GM23338 (cell line): ENCODE results near the gene C1orf210. TPM values are rescaled to one million over a fixed set of nuclear protein-coding genes. Genes with fewer than 3 reads are reported as not detected.

Source experiments
- ATAC-seq: fragments of 200-7000 bp; cut with Tn5 transposase; 3 replicates; pipeline ENCODE4 v1.9.1; 2020
- DNase-seq: peaks from one replicate; pipeline ENCODE4 v3.0.0-alpha.2; 2015; ENCODE audit warnings: low spot score
- H2AFZ ChIP-seq: fragments of 200-600 bp; sonication (generic); 2 replicates; pipeline ENCODE4 v1.8.0; 2016; ENCODE audit warnings: antibody characterized with exemption, mild to moderate bottlenecking, moderate library complexity
- H3F3A ChIP-seq: fragments of 200-600 bp; sonication (generic); replicated peaks from 2 replicates; pipeline ENCODE4 v1.8.0; 2017; ENCODE audit warnings: antibody characterized with exemption, mixed run types, low read depth
- H3K27ac ChIP-seq: fragments of 200-600 bp; sonication (generic); 2 replicates; pipeline ENCODE4 v1.6.1; 2016; ENCODE audit warnings: low read depth
- H3K27me3 ChIP-seq: fragments of 200-600 bp; sonication (generic); 2 replicates; pipeline ENCODE4 v1.8.0; 2016; ENCODE audit warnings: mild to moderate bottlenecking, mixed run types, moderate library complexity; ENCODE audit not compliant: insufficient read depth
- H3K36me3 ChIP-seq: fragments of 200-600 bp; sonication (generic); 2 replicates; pipeline ENCODE4 v1.8.0; 2016; ENCODE audit warnings: mild to moderate bottlenecking; ENCODE audit not compliant: insufficient read depth
- H3K4me1 ChIP-seq: fragments of 200-600 bp; sonication (generic); 2 replicates; pipeline ENCODE4 v1.8.0; 2016; ENCODE audit warnings: mild to moderate bottlenecking, moderate library complexity; ENCODE audit not compliant: insufficient read depth
- H3K4me2 ChIP-seq: fragments of 200-600 bp; sonication (generic); 2 replicates; pipeline ENCODE4 v1.7.1; 2017; ENCODE audit warnings: mixed run types
- H3K4me3 ChIP-seq: fragments of 200-600 bp; sonication (generic); 2 replicates; pipeline ENCODE4 v1.6.1; 2016; ENCODE audit warnings: mixed run types
- H3K79me2 ChIP-seq: fragments of 200-600 bp; sonication (generic); replicated peaks from 2 replicates; pipeline ENCODE4 v1.8.0; 2017; ENCODE audit warnings: mild to moderate bottlenecking; ENCODE audit not compliant: insufficient read depth
- H3K9me2 ChIP-seq: fragments of 200-600 bp; sonication (generic); 2 replicates; pipeline ENCODE4 v1.8.0; 2017; ENCODE audit not compliant: insufficient read depth
- H4K20me1 ChIP-seq: fragments of 200-600 bp; sonication (generic); replicated peaks from 2 replicates; pipeline ENCODE4 v1.8.0; 2017; ENCODE audit warnings: mild to moderate bottlenecking; ENCODE audit not compliant: insufficient read depth
- H3K27ac Mint-ChIP-seq: 2 replicates; pipeline ENCODE4 v1.8.0; 2020; ENCODE audit warnings: inconsistent platforms, mild to moderate bottlenecking, moderate library complexity, mixed read lengths
- H3K27me3 Mint-ChIP-seq: 3 replicates; pipeline ENCODE4 v1.8.0; 2022; ENCODE audit warnings: low read depth, mild to moderate bottlenecking, moderate library complexity, mixed read lengths, inconsistent platforms; ENCODE audit not compliant: insufficient read depth, poor library complexity
- H3K36me3 Mint-ChIP-seq: 3 replicates; pipeline ENCODE4 v1.8.0; 2021; ENCODE audit warnings: low read depth, mild to moderate bottlenecking, inconsistent platforms, moderate library complexity, mixed read lengths
- H3K4me1 Mint-ChIP-seq: 3 replicates; pipeline ENCODE4 v1.8.0; 2020; ENCODE audit warnings: mild to moderate bottlenecking, inconsistent platforms, mixed read lengths
- H3K4me3 Mint-ChIP-seq: 3 replicates; pipeline ENCODE4 v1.8.0; 2021; ENCODE audit warnings: moderate library complexity, mild to moderate bottlenecking, inconsistent platforms, mixed read lengths
- H3K9me3 Mint-ChIP-seq: 3 replicates; pipeline ENCODE4 v1.8.0; 2020; ENCODE audit warnings: moderate library complexity, mild to moderate bottlenecking, inconsistent platforms, mixed read lengths
- CREB1 ChIP-seq: fragments of 250-450 bp; sonication (Bioruptor Pico); IDR thresholded peaks from 2 replicates; pipeline ENCODE4 v1.5.0; 2020; ENCODE audit warnings: low read depth, mild to moderate bottlenecking, moderate library complexity
- EZH2phosphoT487 ChIP-seq: fragments of 200-600 bp; sonication (generic); IDR thresholded peaks from one replicate; pipeline ENCODE4 v1.8.1; 2018; ENCODE audit warnings: antibody characterized with exemption; ENCODE audit not compliant: unreplicated experiment
- JUNB ChIP-seq: IDR thresholded peaks from one replicate; pipeline ENCODE4 v1.6.1; 2016; ENCODE audit warnings: antibody characterized with exemption; ENCODE audit not compliant: unreplicated experiment
- NANOG ChIP-seq: IDR thresholded peaks from 2 replicates; pipeline ENCODE4 v1.6.1; 2016; ENCODE audit warnings: antibody characterized with exemption, borderline replicate concordance
- POLR2AphosphoS5 ChIP-seq: IDR thresholded peaks from 2 replicates; pipeline ENCODE4 v1.6.1; 2016; ENCODE audit warnings: antibody characterized with exemption, low read depth
- REST ChIP-seq: IDR thresholded peaks from one replicate; pipeline ENCODE4 v1.6.1; 2018; ENCODE audit warnings: antibody characterized with exemption; ENCODE audit not compliant: unreplicated experiment
- STAT1 ChIP-seq: IDR thresholded peaks from one replicate; pipeline ENCODE4 v1.6.1; 2016; ENCODE audit warnings: antibody characterized with exemption; ENCODE audit not compliant: unreplicated experiment
- ZNF114 ChIP-seq: fragments of 250-450 bp; sonication (Bioruptor Pico); IDR thresholded peaks from 2 replicates; pipeline ENCODE4 v1.5.0; 2020; ENCODE audit warnings: mild to moderate bottlenecking, moderate library complexity
- polyA plus RNA-seq: library from polyadenylated mRNA; unstranded; fragments of >200 nt; fragmentation: Nextera tagmentation; extraction: Ambion mirVana; gene quantifications from 2 replicates; pipeline ENCODE4 v1.2.1, GENCODE V29; 2016
- total RNA-seq: library from RNA; depleted of rRNA; stranded (reverse); fragments of >200 nt; shearing (Covaris generic); gene quantifications from 2 replicates; pipeline ENCODE4 v1.2.3, GENCODE V29; 2014
- TF ChIP-seq, protein P1 (sequence below): IDR thresholded peaks from 2 replicates; pipeline ENCODE4 v1.6.1; 2016; ENCODE audit warnings: antibody characterized with exemption

Gene C1orf210
- total and polyA plus RNA-seq, 2 experiments from 2014 or later, result 10.3 to 17.1 TPM

DNA sequence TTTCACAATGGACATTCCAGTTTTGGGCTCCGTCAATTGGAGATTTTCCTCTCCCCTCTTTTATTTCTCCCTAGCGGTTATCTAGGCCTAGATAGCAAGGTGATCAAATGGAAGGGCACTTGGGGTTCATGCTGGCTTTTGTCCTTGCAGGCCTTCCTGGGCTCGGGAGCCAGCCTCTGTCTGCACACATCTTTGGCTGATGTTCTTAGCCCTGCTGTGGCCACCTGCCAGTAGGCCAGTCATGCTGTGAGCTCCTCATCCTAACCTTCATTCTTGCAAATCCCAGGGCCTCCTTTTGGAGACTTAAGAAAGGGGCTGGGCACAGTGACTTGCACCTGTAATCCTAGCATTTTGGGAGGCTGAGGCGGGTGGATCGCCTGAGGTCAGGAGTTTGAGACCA is 28.9 kb upstream of the C1orf210 start (continued):
- no peak for TF ChIP-seq REST

- Histone ChIP-seq H3K9me2 (no peaks in the 10 kb centered on the region), H3K4me1 (no peaks in the 10 kb centered on the region), H3K4me3 (no peak overlapping the region), H2AFZ (no peak overlapping the region), H3K36me3 (no peaks in the 10 kb centered on the region), H3F3A (no peaks in the 10 kb centered on the region), H3K27me3 (no peaks in the 10 kb centered on the region), H3K27ac (no peak overlapping the region), H3K79me2 (no peaks in the 10 kb centered on the region), H4K20me1 (no peaks in the 10 kb centered on the region), H3K4me2 (no peak overlapping the region)
- DNase-seq, result no peak
- Mint-ChIP-seq H3K36me3 (no peaks in the 10 kb centered on the region), H3K4me3 (no peak overlapping the region), H3K27ac (no peak overlapping the region), H3K9me3 (no peaks in the 10 kb centered on the region), H3K27me3 (peaks cover 10% of the 10 kb centered on the region), H3K4me1 (peaks cover 7% of the 10 kb centered on the region; the same call in 2 of the 3 replicates)
- no peak for TF ChIP-seq REST
- ATAC-seq, result no peak
Measured at GRCh38 chr1:43313771-43314170, 28.4 kb upstream of the C1orf210 start.

DNA sequence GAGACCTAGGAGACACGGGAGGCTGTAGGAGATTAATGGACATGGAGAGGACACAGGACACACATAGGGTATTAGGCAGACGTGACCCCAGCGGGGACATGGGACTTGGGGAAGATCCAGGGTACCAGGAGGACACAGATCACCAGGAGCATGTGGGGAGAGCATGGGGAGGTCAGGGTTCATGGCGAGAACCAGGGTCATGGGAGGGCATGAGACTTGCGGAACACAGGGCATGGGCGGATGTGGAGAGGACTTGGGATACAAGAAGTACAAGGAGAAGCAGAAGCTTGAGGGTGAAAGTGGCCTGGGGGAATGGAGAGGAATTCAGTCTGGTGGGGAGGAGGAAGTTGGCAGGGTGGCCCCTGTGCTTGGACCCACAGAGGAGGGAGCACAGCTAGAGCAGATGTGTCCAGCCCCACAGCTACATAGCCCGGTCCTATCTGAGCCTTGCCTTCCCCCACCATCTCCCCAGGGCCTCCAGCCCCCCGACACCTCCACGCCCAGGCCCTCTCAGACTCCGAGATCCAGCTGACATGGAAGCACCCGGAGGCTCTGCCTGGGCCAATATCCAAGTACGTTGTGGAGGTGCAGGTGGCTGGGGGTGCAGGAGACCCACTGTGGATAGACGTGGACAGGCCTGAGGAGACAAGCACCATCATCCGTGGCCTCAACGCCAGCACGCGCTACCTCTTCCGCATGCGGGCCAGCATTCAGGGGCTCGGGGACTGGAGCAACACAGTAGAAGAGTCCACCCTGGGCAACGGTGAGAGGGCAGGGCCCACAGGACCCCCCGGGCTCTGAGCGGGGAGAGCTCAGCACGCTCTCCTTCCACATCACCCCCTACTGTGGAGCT is 27.5 kb upstream of the C1orf210 start:
- Histone ChIP-seq H3K27me3 (no peaks in the 10 kb centered on the region), H3F3A (no peaks in the 10 kb centered on the region), H3K9me2 (no peaks in the 10 kb centered on the region), H3K4me1 (no peaks in the 10 kb centered on the region), H4K20me1 (no peaks in the 10 kb centered on the region), H3K36me3 (no peaks in the 10 kb centered on the region), H3K4me2 (no peak overlapping the region), H2AFZ (no peak overlapping the region), H3K79me2 (no peaks in the 10 kb centered on the region), H3K27ac (no peak overlapping the region), H3K4me3 (no peak overlapping the region)
- ATAC-seq, result no peak
- TF ChIP-seq REST (no peak), STAT1 (no peak), EZH2phosphoT487 (no peak), POLR2AphosphoS5 (no peak), ZNF114 (no peak), CREB1 (no peak), JUNB (no peak), NANOG (no peak)
- TF ChIP-seq, protein P1, sequence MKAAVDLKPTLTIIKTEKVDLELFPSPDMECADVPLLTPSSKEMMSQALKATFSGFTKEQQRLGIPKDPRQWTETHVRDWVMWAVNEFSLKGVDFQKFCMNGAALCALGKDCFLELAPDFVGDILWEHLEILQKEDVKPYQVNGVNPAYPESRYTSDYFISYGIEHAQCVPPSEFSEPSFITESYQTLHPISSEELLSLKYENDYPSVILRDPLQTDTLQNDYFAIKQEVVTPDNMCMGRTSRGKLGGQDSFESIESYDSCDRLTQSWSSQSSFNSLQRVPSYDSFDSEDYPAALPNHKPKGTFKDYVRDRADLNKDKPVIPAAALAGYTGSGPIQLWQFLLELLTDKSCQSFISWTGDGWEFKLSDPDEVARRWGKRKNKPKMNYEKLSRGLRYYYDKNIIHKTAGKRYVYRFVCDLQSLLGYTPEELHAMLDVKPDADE, result no peak
- H3K27ac Mint-ChIP-seq, result no peak overlapping the region; the same call in 1 of the 2 replicates
- H3K27me3 Mint-ChIP-seq, result peaks cover 9% of the 10 kb centered on the region
- no peaks in the 10 kb centered on the region for H3K9me3 Mint-ChIP-seq
- peaks cover 4% of the 10 kb centered on the region; the same call in 2 of the 3 replicates for H3K4me1 Mint-ChIP-seq
- H3K4me3 Mint-ChIP-seq, result no peak overlapping the region
- DNase-seq, result no peak
- H3K36me3 Mint-ChIP-seq, result no peaks in the 10 kb centered on the region
